Measurements from ENCODE around the gene GUCY2D. TPM values are rescaled to one million over a fixed set of nuclear protein-coding genes. Genes with fewer than 3 reads are reported as not detected.
A peak's percentile ranks its signal among the peaks of the same experiment; 100 is the strongest.

GUCY2D gene
- total RNA-seq, 2 experiments from 2014 or later, result not detected

- ATAC-seq (peak; percentile 33), DNase-seq (peak; percentile 36)
- intact Hi-C loops (cut with DNase I, micrococcal nuclease), result no loop called here
- Mint-ChIP-seq H3K27me3 (peaks cover 25% of the 10 kb centered on the region), H3K27ac (no peak within 1 kb of the TSS), H3K36me3 (ENCODE audit: low read depth) (no peaks in the 10 kb centered on the region), H3K9me3 (ENCODE audit: low read depth) (no peaks in the 10 kb centered on the region), H3K4me1 (no peaks in the 10 kb centered on the region), H3K4me3 (no peak within 1 kb of the TSS)
- POLR2A ChIA-PET, result no interaction called here
- CTCF ChIA-PET, result interaction anchor here (0.6 to 1.3 kb wide), 3 partner anchors 10 to 406 kb away, joined by 3 to 6 read pairs (median 4); no protein-coding TSS in a partner anchor
These were observed 36.7 kb downstream of the GUCY2D start, which contains the start of gene ALOX15B for GRCh38 chr17:8038954-8039610. TSS of gene ALOX15B (plus strand) at chr17:8039059. CDS start at chr17:8039156, 97 bp downstream.

GRCh38 chr17:8039611-8040168, 37.3 kb downstream of the GUCY2D start:
- Mint-ChIP-seq H3K36me3 (ENCODE audit: low read depth) (no peaks in the 10 kb centered on the region), H3K9me3 (ENCODE audit: low read depth) (no peaks in the 10 kb centered on the region), H3K27me3 (peaks cover 25% of the 10 kb centered on the region), H3K27ac (no peak overlapping the region), H3K4me1 (no peaks in the 10 kb centered on the region), H3K4me3 (no peak overlapping the region)
- no peak for DNase-seq
- no peak for ATAC-seq
- POLR2A ChIA-PET, result no interaction called here
- intact Hi-C loops (cut with DNase I, micrococcal nuclease), result loop anchor here in 1 of 2 experiments (5.0 kb wide), 2 partner anchors 42 to 177 kb away; no protein-coding TSS in a partner anchor
- CTCF ChIA-PET, result interaction anchor here (0.6 to 2.5 kb wide), 5 partner anchors 10 to 407 kb away, joined by 3 to 19 read pairs (median 4); no protein-coding TSS in a partner anchor

GRCh38 chr17:8041249-8041928, 39.0 kb downstream of the GUCY2D start:
- Mint-ChIP-seq H3K36me3 (ENCODE audit: low read depth) (no peaks in the 10 kb centered on the region), H3K4me3 (no peak overlapping the region), H3K9me3 (ENCODE audit: low read depth) (no peaks in the 10 kb centered on the region), H3K27ac (no peak overlapping the region), H3K27me3 (peaks cover 25% of the 10 kb centered on the region), H3K4me1 (no peaks in the 10 kb centered on the region)
- intact Hi-C loops (cut with DNase I, micrococcal nuclease), result loop anchor here (1.0 to 5.0 kb wide), 6 partner anchors 25 to 298 kb away; no protein-coding TSS in a partner anchor
- ChIA-PET CTCF (interaction anchor here (0.6 to 2.8 kb wide), 35 partner anchors 9 to 224 kb away, joined by 3 to 34 read pairs (median 3); partner anchors contain the start of genes GUCY2D and RNF227), POLR2A (interaction anchor here (0.6 to 1.0 kb wide), 2 partner anchors 9 to 126 kb away, joined by 3 to 4 read pairs; partner anchors contain the start of gene RNF227)
- DNase-seq (peak; percentile 72), ATAC-seq (peak; percentile 84)

- ChIA-PET POLR2A (interaction anchor here (0.6 to 1.0 kb wide), 2 partner anchors 9 to 126 kb away, joined by 3 to 4 read pairs; partner anchors contain the start of gene RNF227), CTCF (interaction anchor here (0.6 to 2.8 kb wide), 32 partner anchors 10 to 219 kb away, joined by 3 to 34 read pairs (median 4); partner anchors contain the start of genes GUCY2D and RNF227)
- H3K27me3 Mint-ChIP-seq, result peaks cover 25% of the 10 kb centered on the region
- intact Hi-C loops (cut with DNase I, micrococcal nuclease), result loop anchor here (1.0 to 5.0 kb wide), 6 partner anchors 26 to 299 kb away; no protein-coding TSS in a partner anchor
- DNase-seq, result no peak
- H3K4me3 Mint-ChIP-seq, result no peak overlapping the region
- H3K4me1 Mint-ChIP-seq, result no peaks in the 10 kb centered on the region
- no peaks in the 10 kb centered on the region for H3K9me3 Mint-ChIP-seq (ENCODE audit: low read depth)
- H3K27ac Mint-ChIP-seq, result no peak overlapping the region
- H3K36me3 Mint-ChIP-seq (ENCODE audit: low read depth), result no peaks in the 10 kb centered on the region
- no peak for ATAC-seq
These were observed 39.6 kb downstream of the GUCY2D start for GRCh38 chr17:8041979-8042378.

- DNase-seq (no peak), ATAC-seq (no peak)
- no peak overlapping the region for H3K4me3 Mint-ChIP-seq
- no peak overlapping the region for H3K27ac Mint-ChIP-seq
- no peaks in the 10 kb centered on the region for H3K36me3 Mint-ChIP-seq (ENCODE audit: low read depth)
- POLR2A ChIA-PET, result no interaction called here
- intact Hi-C loops (cut with DNase I, micrococcal nuclease), result loop anchor here in 1 of 2 experiments (5.0 kb wide), 2 partner anchors 48 to 183 kb away; no protein-coding TSS in a partner anchor
- CTCF ChIA-PET, result interaction anchor here (0.7 to 1.8 kb wide), 3 partner anchors 12 to 57 kb away, joined by 4 to 8 read pairs (median 4); no protein-coding TSS in a partner anchor
- no peaks in the 10 kb centered on the region for H3K4me1 Mint-ChIP-seq
- peaks cover 9% of the 10 kb centered on the region for H3K27me3 Mint-ChIP-seq
- no peaks in the 10 kb centered on the region for H3K9me3 Mint-ChIP-seq (ENCODE audit: low read depth)
These were observed 42.7 kb downstream of the GUCY2D start for GRCh38 chr17:8044819-8045810.

- Mint-ChIP-seq H3K27ac (no peak overlapping the region), H3K27me3 (no peaks in the 10 kb centered on the region), H3K9me3 (ENCODE audit: low read depth) (no peaks in the 10 kb centered on the region), H3K36me3 (ENCODE audit: low read depth) (no peaks in the 10 kb centered on the region), H3K4me3 (no peak overlapping the region), H3K4me1 (no peaks in the 10 kb centered on the region)
- DNase-seq (no peak), ATAC-seq (no peak)
- POLR2A ChIA-PET, result no interaction called here
- CTCF ChIA-PET, result interaction anchor here (1.1 to 2.5 kb wide), 5 partner anchors 11 to 223 kb away, joined by 3 to 8 read pairs (median 4); no protein-coding TSS in a partner anchor
- intact Hi-C loops (cut with DNase I, micrococcal nuclease), result no loop called here
These were observed 44.0 kb downstream of the GUCY2D start for GRCh38 chr17:8046306-8046928.

GRCh38 chr17:8046929-8047768, 44.7 kb downstream of the GUCY2D start:
- ChIA-PET CTCF (interaction anchor here (1.1 to 2.5 kb wide), 5 partner anchors 10 to 224 kb away, joined by 3 to 8 read pairs (median 4); no protein-coding TSS in a partner anchor), POLR2A (no interaction called here)
- H3K4me3 Mint-ChIP-seq, result no peak overlapping the region
- H3K27me3 Mint-ChIP-seq, result no peaks in the 10 kb centered on the region
- intact Hi-C loops (cut with DNase I, micrococcal nuclease), result no loop called here
- H3K9me3 Mint-ChIP-seq (ENCODE audit: low read depth), result no peaks in the 10 kb centered on the region
- H3K27ac Mint-ChIP-seq, result no peak overlapping the region
- no peaks in the 10 kb centered on the region for H3K4me1 Mint-ChIP-seq
- ATAC-seq (no peak), DNase-seq (no peak)
- H3K36me3 Mint-ChIP-seq (ENCODE audit: low read depth), result no peaks in the 10 kb centered on the region

- H3K4me3 Mint-ChIP-seq, result no peak overlapping the region
- no peaks in the 10 kb centered on the region for H3K36me3 Mint-ChIP-seq (ENCODE audit: low read depth)
- no peak overlapping the region for H3K27ac Mint-ChIP-seq
- no peak for DNase-seq
- CTCF ChIA-PET, result interaction anchor here (1.6 to 2.5 kb wide), 3 partner anchors 13 to 26 kb away, joined by 4 to 8 read pairs (median 4); no protein-coding TSS in a partner anchor
- no peaks in the 10 kb centered on the region for H3K27me3 Mint-ChIP-seq
- no peaks in the 10 kb centered on the region for H3K4me1 Mint-ChIP-seq
- intact Hi-C loops (cut with DNase I, micrococcal nuclease), result no loop called here
- POLR2A ChIA-PET, result interaction anchor here (0.6 kb wide), 1 partner anchor 183 kb away, joined by 3 read pairs; no protein-coding TSS in a partner anchor
- no peak for ATAC-seq
- no peaks in the 10 kb centered on the region for H3K9me3 Mint-ChIP-seq (ENCODE audit: low read depth)
These were observed 45.3 kb downstream of the GUCY2D start for GRCh38 chr17:8047769-8048110.

- CTCF ChIA-PET, result interaction anchor here (1.6 to 2.5 kb wide), 2 partner anchors 12 to 25 kb away, joined by 4 to 8 read pairs; no protein-coding TSS in a partner anchor
- no peak overlapping the region for H3K4me3 Mint-ChIP-seq
These were observed 45.8 kb downstream of the GUCY2D start for GRCh38 chr17:8048236-8048635.

More at GRCh38 chr17:8048236-8048635, 45.8 kb downstream of the GUCY2D start:
- no peaks in the 10 kb centered on the region for H3K9me3 Mint-ChIP-seq (ENCODE audit: low read depth)
- intact Hi-C loops (cut with DNase I, micrococcal nuclease), result no loop called here
- no peak overlapping the region for H3K27ac Mint-ChIP-seq
- no peaks in the 10 kb centered on the region for H3K27me3 Mint-ChIP-seq
- DNase-seq (no peak), ATAC-seq (no peak)
- H3K4me1 Mint-ChIP-seq, result no peaks in the 10 kb centered on the region
- no peaks in the 10 kb centered on the region for H3K36me3 Mint-ChIP-seq (ENCODE audit: low read depth)
- POLR2A ChIA-PET, result interaction anchor here (0.6 kb wide), 1 partner anchor 183 kb away, joined by 3 read pairs; no protein-coding TSS in a partner anchor

Measured in activated CD4-positive, alpha-beta T cell treated with anti-CD3 and anti-CD28 coated beads for 36 hours (primary cell).